Putamen (tissue), 1 donor: Measurements from ENCODE around the gene MCC.
A peak's percentile ranks its signal among the peaks of the same experiment; 100 is the strongest.

Experiments used
- DNase-seq: peaks from one replicate; pipeline ENCODE4 v3.0.0-alpha.2; 2016; ENCODE audit warnings: low spot score

MCC gene

GRCh38 chr5:113147101-113147508 is 341.1 kb downstream of the MCC start:
- DNase-seq = no peak

- DNase-seq = no peak
Measured at GRCh38 chr5:113145757-113146387, 342.4 kb downstream of the MCC start.

- DNase-seq = no peak
Measured at GRCh38 chr5:113142186-113142585, 346.1 kb downstream of the MCC start.

- peak; percentile 20 for DNase-seq
Measured at GRCh38 chr5:113140837-113141671, 347.2 kb downstream of the MCC start.

- DNase-seq = no peak
Measured at GRCh38 chr5:113133211-113133975, 354.9 kb downstream of the MCC start.

- DNase-seq = no peak
Measured at GRCh38 chr5:113132564-113132963, 355.7 kb downstream of the MCC start.

- DNase-seq = no peak
Measured at GRCh38 chr5:113128641-113129330, 359.5 kb downstream of the MCC start.

GRCh38 chr5:113128082-113128481 is 360.2 kb downstream of the MCC start:
- DNase-seq = no peak

GRCh38 chr5:113127021-113127420 is 361.2 kb downstream of the MCC start:
- no peak for DNase-seq

- DNase-seq = no peak
Measured at GRCh38 chr5:113125371-113125770, 362.9 kb downstream of the MCC start.

- DNase-seq = no peak
Measured at GRCh38 chr5:113124914-113125313, 363.3 kb downstream of the MCC start.

GRCh38 chr5:113124265-113124664 is 364.0 kb downstream of the MCC start:
- DNase-seq = no peak

GRCh38 chr5:113123618-113124017 is 364.6 kb downstream of the MCC start:
- DNase-seq = no peak

- DNase-seq = no peak
Measured at GRCh38 chr5:113122053-113122452, 366.2 kb downstream of the MCC start.

- no peak for DNase-seq
Measured at GRCh38 chr5:113119246-113119924, 368.9 kb downstream of the MCC start.

- no peak for DNase-seq
Measured at GRCh38 chr5:113118765-113119164, 369.5 kb downstream of the MCC start.

- no peak for DNase-seq
Measured at GRCh38 chr5:113118298-113118697, 370.0 kb downstream of the MCC start.

GRCh38 chr5:113117543-113118115 is 370.6 kb downstream of the MCC start:
- no peak for DNase-seq

GRCh38 chr5:113115956-113116355 is 372.3 kb downstream of the MCC start:
- no peak for DNase-seq

- DNase-seq = no peak
Measured at GRCh38 chr5:113115061-113115460, 373.2 kb downstream of the MCC start.

GRCh38 chr5:113114559-113114958 is 373.7 kb downstream of the MCC start:
- no peak for DNase-seq
